Liver (tissue), 3 donors: Measurements from ENCODE around the gene XDH.

ENCODE experiments used
- CTCF ChIP-seq: fragments of 150-350 bp; IDR thresholded peaks from 2 replicates; pipeline ENCODE4 v1.5.1; 2017; ENCODE audit warnings: improper control_type of control experiment, low read depth, low read length; ENCODE audit not compliant: missing input control
- EGR1 ChIP-seq, 2 donors: IDR thresholded peaks; 2 replicates each; pipeline ENCODE4 v1.6.1; 2016 to 2018; ENCODE audit warnings: antibody characterized with exemption in 2 of 2, low read depth in 2 of 2
- GABPA ChIP-seq, 2 donors: IDR thresholded peaks in 1 of 2; conservative IDR thresholded peaks in 1 of 2; 2 replicates each; pipeline ENCODE4 v1.6.1; 2016; ENCODE audit warnings: antibody characterized with exemption in 2 of 2, mild to moderate bottlenecking in 1 of 2, moderate library complexity in 1 of 2
- HNF4A ChIP-seq, 2 donors: conservative IDR thresholded peaks; 2 replicates each; pipeline ENCODE4 v1.6.1; 2016; ENCODE audit warnings: antibody characterized with exemption in 2 of 2, mild to moderate bottlenecking in 2 of 2
- HNF4G ChIP-seq: IDR thresholded peaks from 2 replicates; pipeline ENCODE4 v1.6.1; 2016; ENCODE audit warnings: antibody characterized with exemption
- JUND ChIP-seq, 2 donors: IDR thresholded peaks; 2 replicates each; pipeline ENCODE4 v1.6.1; 2016; ENCODE audit warnings: antibody characterized with exemption in 2 of 2
- MAX ChIP-seq: IDR thresholded peaks from 2 replicates; pipeline ENCODE4 v1.6.1; 2016; ENCODE audit warnings: antibody characterized with exemption
- RAD21 ChIP-seq, 2 donors: IDR thresholded peaks; 2 replicates each; pipeline ENCODE4 v1.6.1; 2016; ENCODE audit warnings: antibody characterized with exemption in 2 of 2, mild to moderate bottlenecking in 2 of 2
- REST ChIP-seq: IDR thresholded peaks from 2 replicates; pipeline ENCODE4 v1.6.1; 2016; ENCODE audit warnings: antibody characterized with exemption, mild to moderate bottlenecking
- RXRA ChIP-seq, 2 donors: IDR thresholded peaks; 2 replicates each; pipeline ENCODE4 v1.6.1; 2017 to 2018; ENCODE audit warnings: antibody characterized with exemption in 2 of 2, mild to moderate bottlenecking in 1 of 2
- SP1 ChIP-seq: IDR thresholded peaks from 2 replicates; pipeline ENCODE4 v1.6.1; 2018; ENCODE audit warnings: antibody characterized with exemption, mild to moderate bottlenecking
- TAF1 ChIP-seq: conservative IDR thresholded peaks from 2 replicates; pipeline ENCODE4 v1.6.1; 2016; ENCODE audit warnings: antibody characterized with exemption, mild to moderate bottlenecking
- YY1 ChIP-seq: IDR thresholded peaks from 2 replicates; pipeline ENCODE4 v1.6.1; 2016; ENCODE audit warnings: antibody characterized with exemption, mild to moderate bottlenecking
- ZBTB33 ChIP-seq: IDR thresholded peaks from 2 replicates; pipeline ENCODE4 v1.6.1; 2016; ENCODE audit warnings: antibody characterized with exemption
- donor health status: healthy.
- donor health status: healthy.

GRCh38 chr2:31401580-31401979, 13.0 kb downstream of the XDH start:
- no peak for TF ChIP-seq CTCF
- no peak for TF ChIP-seq SP1
- no peak for TF ChIP-seq MAX
- no peak for TF ChIP-seq YY1
- TF ChIP-seq HNF4G: no peak
- no peak for TF ChIP-seq REST
- no peak for TF ChIP-seq EGR1 (IDR thresholded peaks at IDR 0.05; ENCODE audit: low read depth in 2 of 2)
- TF ChIP-seq TAF1: no peak
- TF ChIP-seq ZBTB33: no peak
- no peak for TF ChIP-seq JUND (IDR thresholded peaks at IDR 0.05)
- TF ChIP-seq GABPA (IDR thresholded peaks at IDR 0.05 in 1 of 2, conservative IDR thresholded peaks at IDR 0.05 in 1 of 2): no peak
- no peak for TF ChIP-seq RAD21 (IDR thresholded peaks at IDR 0.05)
- no peak for TF ChIP-seq RXRA (IDR thresholded peaks at IDR 0.05)
- TF ChIP-seq HNF4A (conservative IDR thresholded peaks at IDR 0.05): no peak
